SK-N-MC (cell line): ENCODE measurements around the gene PLAGL2.

Experiments
- EZH2 ChIP-seq: fragments of 200-600 bp; sonication (generic); IDR thresholded peaks from one replicate; pipeline ENCODE4 v1.6.1; 2017; ENCODE audit warnings: antibody characterized with exemption
- FOXP2 ChIP-seq: optimal IDR thresholded peaks from 2 replicates; pipeline ENCODE3; 2011; ENCODE audit warnings: mild to moderate bottlenecking, moderate library complexity; ENCODE audit not compliant: insufficient read depth; ENCODE audit errors: extremely low read length, control extremely low read depth
- POLR2AphosphoS5 ChIP-seq: IDR thresholded peaks from 2 replicates; pipeline ENCODE4 v1.6.1; 2012; ENCODE audit warnings: mild to moderate bottlenecking, low read depth, low read length, borderline replicate concordance

- no peak for TF ChIP-seq POLR2AphosphoS5
- no peak for TF ChIP-seq EZH2
- TF ChIP-seq FOXP2, result no peak
These were observed 24.9 kb upstream of the PLAGL2 start for GRCh38 chr20:32232326-32232886.
